ENCODE results near the gene CEMIP. TPM values are rescaled to one million over a fixed set of nuclear protein-coding genes. Genes with fewer than 3 reads are reported as not detected.

The CEMIP gene
- total RNA-seq, 4 donors from 2014 or later: 0.11 to 2.0 (median 0.98) TPM

DNA sequence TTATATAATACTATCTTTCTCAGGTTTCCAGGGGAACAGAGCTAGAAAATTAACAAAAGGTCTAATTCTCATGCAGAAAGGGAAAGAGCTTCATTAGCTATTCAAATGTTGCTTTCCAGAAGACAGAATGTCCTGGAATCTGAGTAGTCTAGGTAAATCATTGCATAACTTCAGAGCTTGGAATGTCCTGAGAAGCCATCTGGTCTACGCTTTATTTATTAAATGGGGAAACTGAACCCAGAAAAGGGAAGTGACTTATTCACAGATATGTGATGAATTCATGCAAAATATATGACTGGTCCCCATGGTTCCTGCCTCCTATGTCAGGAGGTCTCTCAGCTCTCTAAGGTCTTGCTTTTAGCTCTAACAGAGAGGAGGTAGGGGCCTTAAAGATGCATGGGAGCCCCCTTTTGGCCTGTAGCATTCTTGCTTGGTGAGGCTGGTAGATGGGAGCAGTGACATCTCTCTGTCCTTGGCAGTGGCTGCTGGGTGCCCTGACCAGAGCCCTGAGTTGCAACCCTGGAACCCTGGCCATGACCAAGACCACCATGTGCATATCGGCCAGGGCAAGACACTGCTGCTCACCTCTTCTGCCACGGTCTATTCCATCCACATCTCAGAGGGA, 99.2 kb downstream of the CEMIP start:
- no peak for DNase-seq
- H3K27me3 ChIP-seq: no peaks in the 10 kb centered on the region
- no peaks in the 10 kb centered on the region for H3K4me1 ChIP-seq
- no peak overlapping the region for H3K27ac ChIP-seq
- intact Hi-C loops (cut with DNase I): no loop called here
- WGBS, 2 donors: 82 to 92% methylated on average over 3 of the region's 3 CpGs
- no peaks in the 10 kb centered on the region for H3K9me3 ChIP-seq
- no peak for TF ChIP-seq CTCF (IDR thresholded peaks at IDR 0.05)
- no peak for TF ChIP-seq POLR2A (IDR thresholded peaks at IDR 0.05)
- no peak overlapping the region for H3K4me3 ChIP-seq (replicated peaks in 1 of 3)
- no peaks in the 10 kb centered on the region for H3K36me3 ChIP-seq

DNA sequence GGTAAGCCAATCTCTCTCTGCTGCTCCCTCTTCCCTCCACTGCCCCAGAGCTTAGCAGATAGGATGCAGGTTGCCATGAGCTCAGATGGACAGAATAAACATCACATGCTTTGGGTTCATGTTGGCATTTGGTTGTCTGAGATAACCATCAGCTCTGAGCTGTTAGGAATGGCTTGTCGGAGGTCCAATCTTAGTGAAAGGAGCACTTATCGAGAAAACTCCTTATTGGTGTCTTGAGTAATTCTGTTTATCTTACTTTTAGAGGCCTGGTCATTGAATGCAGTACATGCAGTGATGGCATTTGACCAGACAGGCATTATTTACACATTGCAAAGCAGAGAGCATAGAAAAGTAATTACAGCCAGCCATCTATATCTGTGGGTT, 99.7 kb downstream of the CEMIP start:
- 46 to 70% methylated on average over 2 of the region's 2 CpGs for WGBS, 2 donors

GRCh38 chr15:80880086-80880485, 100.9 kb downstream of the CEMIP start:
- H3K4me1 ChIP-seq: no peaks in the 10 kb centered on the region
- no peaks in the 10 kb centered on the region for H3K36me3 ChIP-seq
- H3K27ac ChIP-seq: no peak overlapping the region
- H3K4me3 ChIP-seq (replicated peaks in 1 of 3): no peak overlapping the region
- 47 to 61% methylated on average over 3 of the region's 3 CpGs for WGBS, 2 donors
- intact Hi-C loops (cut with DNase I): no loop called here
- DNase-seq: no peak
- no peak for TF ChIP-seq POLR2A (IDR thresholded peaks at IDR 0.05)
- TF ChIP-seq CTCF (IDR thresholded peaks at IDR 0.05): no peak
- H3K27me3 ChIP-seq: no peaks in the 10 kb centered on the region
- no peaks in the 10 kb centered on the region for H3K9me3 ChIP-seq

More for the DNA sequence above, 99.7 kb downstream of the CEMIP start:
- Histone ChIP-seq H3K36me3 (no peaks in the 10 kb centered on the region), H3K9me3 (no peaks in the 10 kb centered on the region), H3K27ac (no peak overlapping the region), H3K4me1 (no peaks in the 10 kb centered on the region), H3K27me3 (no peaks in the 10 kb centered on the region), H3K4me3 (replicated peaks in 1 of 3) (no peak overlapping the region)
- intact Hi-C loops (cut with DNase I): no loop called here
- no peak for TF ChIP-seq POLR2A (IDR thresholded peaks at IDR 0.05)
- TF ChIP-seq CTCF (IDR thresholded peaks at IDR 0.05): no peak
- no peak for DNase-seq

- TF ChIP-seq POLR2A (IDR thresholded peaks at IDR 0.05) (no peak), CTCF (IDR thresholded peaks at IDR 0.05) (no peak)
- H3K4me1 ChIP-seq: no peaks in the 10 kb centered on the region
- H3K9me3 ChIP-seq: no peaks in the 10 kb centered on the region
- H3K4me3 ChIP-seq (replicated peaks in 1 of 3): no peak overlapping the region
- intact Hi-C loops (cut with DNase I): no loop called here
- H3K36me3 ChIP-seq: no peaks in the 10 kb centered on the region
- H3K27ac ChIP-seq: no peak overlapping the region
- WGBS, 2 donors: 89 to 91% methylated on average over 2 of the region's 2 CpGs
- H3K27me3 ChIP-seq: no peaks in the 10 kb centered on the region
- DNase-seq: no peak
These were observed 104.5 kb downstream of the CEMIP start for GRCh38 chr15:80883641-80884040.

- no peaks in the 10 kb centered on the region for H3K36me3 ChIP-seq
- no peak overlapping the region for H3K27ac ChIP-seq
- no peak for TF ChIP-seq POLR2A (IDR thresholded peaks at IDR 0.05)
- TF ChIP-seq CTCF (IDR thresholded peaks at IDR 0.05): no peak
- H3K4me3 ChIP-seq (replicated peaks in 1 of 3): no peak overlapping the region
- no peak for DNase-seq
- WGBS, 2 donors: 62 to 64% methylated on average over 6 of the region's 6 CpGs
- intact Hi-C loops (cut with DNase I): no loop called here
- no peaks in the 10 kb centered on the region for H3K27me3 ChIP-seq
- H3K4me1 ChIP-seq: no peaks in the 10 kb centered on the region
- H3K9me3 ChIP-seq: no peaks in the 10 kb centered on the region
These were observed 105.9 kb downstream of the CEMIP start for GRCh38 chr15:80885016-80885579.
